Mammary epithelial cell (primary cell): ENCODE data around the gene UBE2G1.

Experiments
- CTCF ChIP-seq, 2 donors: IDR thresholded peaks in 1 of 2; conservative IDR thresholded peaks in 1 of 2; 2 replicates each; pipeline ENCODE4 v1.5.1; 2011 to 2012; ENCODE audit warnings: inconsistent platforms in 2 of 2, low read length in 2 of 2, mild to moderate bottlenecking in 2 of 2, control low read depth in 1 of 2, low read depth in 1 of 2; ENCODE audit not compliant: insufficient read depth in 1 of 2; ENCODE audit errors: extremely low read depth in 1 of 2
- EZH2 ChIP-seq: IDR thresholded peaks from 2 replicates; pipeline ENCODE4 v1.6.1; 2012; ENCODE audit warnings: low read length, inconsistent platforms, borderline replicate concordance

- TF ChIP-seq EZH2 = no peak
- TF ChIP-seq CTCF (conservative IDR thresholded peaks at IDR 0.05 in 1 of 2, IDR thresholded peaks at IDR 0.05 in 1 of 2; ENCODE audit: extremely low read depth in 1 of 2, insufficient read depth in 1 of 2, low read depth in 1 of 2, low read length in 2 of 2) = no peak
These were observed 144.4 kb downstream of the UBE2G1 start for GRCh38 chr17:4221899-4222659.
